Tibial nerve (tissue), 4 donors: ENCODE results near the gene IRF2BP1. TPM values are rescaled to one million over a fixed set of nuclear protein-coding genes. Genes with fewer than 3 reads are reported as not detected.

ENCODE experiments used
- DNase-seq, 2 donors: peaks; one replicate each; pipeline ENCODE4 v3.0.0-alpha.2; 2019; ENCODE audit warnings: low spot score in 2 of 2
- H3K27ac ChIP-seq, 4 donors: fragments of 200-600 bp; sonication (generic) in 3 of 4; one replicate each; pipeline ENCODE4 v1.5.1; 2017 to 2019; ENCODE audit warnings: mild to moderate bottlenecking in 1 of 4
- H3K27me3 ChIP-seq, 2 donors: fragments of 200-600 bp; sonication (generic) in 1 of 2; one replicate each; pipeline versions ENCODE4 v1.5.1 to v1.6.0; 2017 to 2019
- H3K36me3 ChIP-seq, 3 donors: fragments of 200-600 bp; sonication (generic); one replicate each; pipeline ENCODE4 v1.5.1; 2018 to 2019
- H3K4me1 ChIP-seq, 4 donors: fragments of 200-600 bp; sonication (generic) in 3 of 4; one replicate each; pipeline ENCODE4 v1.5.1; 2017 to 2019
- H3K4me3 ChIP-seq, 4 donors: fragments of 200-600 bp; sonication (generic) in 3 of 4; one replicate each; pipeline ENCODE4 v1.5.1; 2017 to 2019; ENCODE audit warnings: mild to moderate bottlenecking in 1 of 4, moderate library complexity in 1 of 4
- H3K9me3 ChIP-seq, 4 donors: fragments of 200-600 bp; sonication (generic) in 3 of 4; one replicate each; pipeline ENCODE4 v1.5.1; 2017 to 2019
- CTCF ChIP-seq, 5 experiments: fragments of 200-600 bp in 3 of 5; fragments of 450-650 bp in 2 of 5; sonication (generic) in 3 of 5; IDR thresholded peaks; one replicate each; pipeline ENCODE4 v1.5.1; 2016 to 2019; ENCODE audit warnings: antibody characterized with exemption in 5 of 5, mild to moderate bottlenecking in 3 of 5, moderate library complexity in 2 of 5
- EP300 ChIP-seq, 2 donors: sonication (generic); formaldehyde crosslinking; IDR thresholded peaks; one replicate each; pipeline ENCODE4 v1.6.1; 2017; ENCODE audit warnings: antibody characterized with exemption in 2 of 2, mild to moderate bottlenecking in 1 of 2
- POLR2A ChIP-seq, 2 donors: fragments of 450-650 bp; IDR thresholded peaks; one replicate each; pipeline ENCODE4 v1.6.1; 2017; ENCODE audit warnings: antibody characterized with exemption in 2 of 2, mild to moderate bottlenecking in 2 of 2, moderate library complexity in 2 of 2
- WGBS, 2 donors: methylation state at CpG; one replicate each; pipeline ENCODE4 v1.1.5; 2018; 5-methylcytosine and 5-hydroxymethylcytosine counted together
- total RNA-seq, 4 donors: library from RNA; depleted of rRNA; stranded (reverse); fragments of >200 nt; gene quantifications; one replicate each; pipeline ENCODE4 v1.1.0, GENCODE V29; 2016

IRF2BP1 gene
- total RNA-seq, 4 donors from 2014 or later = 16.4 to 33.3 (median 27.2) TPM

- H3K9me3 ChIP-seq = no peaks in the 10 kb centered on the region
- no peak overlapping the region for H3K4me3 ChIP-seq
- peaks cover 0 to 54% (median 28%) of the 10 kb centered on the region in 4 donors for H3K4me1 ChIP-seq
- TF ChIP-seq CTCF (IDR thresholded peaks at IDR 0.05) = no peak
- no peak for TF ChIP-seq EP300 (IDR thresholded peaks at IDR 0.05)
- TF ChIP-seq POLR2A (IDR thresholded peaks at IDR 0.05) = no peak
- H3K27me3 ChIP-seq = no peaks in the 10 kb centered on the region
- no peak overlapping the region for H3K27ac ChIP-seq
- peaks cover 0 to 23% (median 0%) of the 10 kb centered on the region in 3 donors for H3K36me3 ChIP-seq
- no peak for DNase-seq
- 85% methylated on average over 10 of the region's 10 CpGs for whole genome bisulfite sequencing, 2 donors
Measured at GRCh38 chr19:45881082-45881908, 4.6 kb downstream of the IRF2BP1 start.

GRCh38 chr19:45879971-45880370 is 6.0 kb downstream of the IRF2BP1 start:
- Histone ChIP-seq H3K27ac (no peak overlapping the region), H3K9me3 (no peaks in the 10 kb centered on the region), H3K4me1 (peaks cover 0 to 49% (median 25%) of the 10 kb centered on the region in 4 donors), H3K27me3 (no peaks in the 10 kb centered on the region), H3K36me3 (peaks cover 0 to 20% (median 0%) of the 10 kb centered on the region in 3 donors), H3K4me3 (no peak overlapping the region)
- DNase-seq = no peak
- TF ChIP-seq EP300 (IDR thresholded peaks at IDR 0.05) (no peak), POLR2A (IDR thresholded peaks at IDR 0.05) (no peak), CTCF (IDR thresholded peaks at IDR 0.05) (no peak)
- 82 to 83% methylated on average over 2 of the region's 2 CpGs for WGBS, 2 donors

GRCh38 chr19:45879055-45879454 is 6.9 kb downstream of the IRF2BP1 start:
- DNase-seq = no peak
- Histone ChIP-seq H3K9me3 (no peaks in the 10 kb centered on the region), H3K4me3 (no peak overlapping the region), H3K36me3 (peaks cover 0 to 11% (median 0%) of the 10 kb centered on the region in 3 donors), H3K27me3 (no peaks in the 10 kb centered on the region), H3K27ac (no peak overlapping the region), H3K4me1 (peaks cover 0 to 39% (median 16%) of the 10 kb centered on the region in 4 donors)
- no peak for TF ChIP-seq CTCF (IDR thresholded peaks at IDR 0.05)
- TF ChIP-seq EP300 (IDR thresholded peaks at IDR 0.05) = no peak
- no peak for TF ChIP-seq POLR2A (IDR thresholded peaks at IDR 0.05)
- 46 to 55% methylated on average over 8 of the region's 8 CpGs for WGBS, 2 donors

- DNase-seq = no peak
- Histone ChIP-seq H3K36me3 (peaks cover 0 to 6% (median 0%) of the 10 kb centered on the region in 3 donors), H3K9me3 (no peaks in the 10 kb centered on the region), H3K4me3 (no peak overlapping the region), H3K4me1 (peaks cover 0 to 31% (median 9%) of the 10 kb centered on the region in 4 donors), H3K27ac (no peak overlapping the region), H3K27me3 (no peaks in the 10 kb centered on the region)
- TF ChIP-seq POLR2A (IDR thresholded peaks at IDR 0.05) (no peak), EP300 (IDR thresholded peaks at IDR 0.05) (no peak), CTCF (IDR thresholded peaks at IDR 0.05) (no peak)
- 81 to 86% methylated on average over 9 to 11 of the region's 11 CpGs for WGBS, 2 donors
Measured at GRCh38 chr19:45878043-45878794, 7.7 kb downstream of the IRF2BP1 start.
